Endodermal cell (in vitro differentiated cells): ENCODE data around the gene ATP2B2. TPM values are rescaled to one million over a fixed set of nuclear protein-coding genes. Genes with fewer than 3 reads are reported as not detected.

Experiments used
- DNase-seq: peaks from one replicate; pipeline ENCODE4 v3.0.0-alpha.2; 2017
- H3K27ac ChIP-seq: 2 replicates; pipeline ENCODE4 v1.5.1; 2013; ENCODE audit warnings: mild to moderate bottlenecking, low read depth, low read length, moderate library complexity
- H3K27me3 ChIP-seq: 2 replicates; pipeline ENCODE4 v1.6.1; 2013; ENCODE audit warnings: mild to moderate bottlenecking, low read length, moderate library complexity; ENCODE audit not compliant: insufficient read depth, control insufficient read depth, poor library complexity, severe bottlenecking
- H3K36me3 ChIP-seq: 2 replicates; pipeline ENCODE4 v1.7.0; 2013; ENCODE audit warnings: mild to moderate bottlenecking, low read length, moderate library complexity; ENCODE audit not compliant: control insufficient read depth, insufficient read depth
- H3K4me1 ChIP-seq: one replicate; pipeline ENCODE4 v1.7.0; 2013; ENCODE audit warnings: low read length; ENCODE audit not compliant: control insufficient read depth, insufficient read depth
- H3K4me3 ChIP-seq: 2 replicates; pipeline ENCODE4 v1.5.1; 2013; ENCODE audit warnings: mild to moderate bottlenecking, low read length, moderate library complexity
- H3K9ac ChIP-seq: 2 replicates; pipeline ENCODE4 v1.6.1; 2013; ENCODE audit warnings: mild to moderate bottlenecking, low read length, moderate library complexity; ENCODE audit not compliant: poor library complexity, severe bottlenecking; ENCODE audit errors: extremely low read depth
- H3K9me3 ChIP-seq: 2 replicates; pipeline ENCODE4 v1.6.1; 2013; ENCODE audit warnings: mild to moderate bottlenecking, low read length, moderate library complexity; ENCODE audit not compliant: control insufficient read depth
- H3K27ac Mint-ChIP-seq: 2 replicates; pipeline ENCODE4 v1.8.0; 2020; ENCODE audit warnings: mixed read lengths
- H3K27me3 Mint-ChIP-seq: 2 replicates; pipeline ENCODE4 v1.8.0; 2021; ENCODE audit warnings: mild to moderate bottlenecking, mixed read lengths; ENCODE audit not compliant: insufficient read depth
- H3K36me3 Mint-ChIP-seq: 2 replicates; pipeline ENCODE4 v1.8.0; 2020; ENCODE audit warnings: low read depth, mixed read lengths
- H3K4me1 Mint-ChIP-seq: 2 replicates; pipeline ENCODE4 v1.8.0; 2020; ENCODE audit warnings: mixed read lengths
- H3K4me3 Mint-ChIP-seq: 2 replicates; pipeline ENCODE4 v1.8.0; 2020; ENCODE audit warnings: mild to moderate bottlenecking, moderate library complexity, mixed read lengths
- H3K9me3 Mint-ChIP-seq: 2 replicates; pipeline ENCODE4 v1.8.0; 2020; ENCODE audit warnings: mild to moderate bottlenecking, mixed read lengths
- WGBS, 2 experiments: methylation state at CpG; one replicate each; pipeline versions ENCODE4 v1.1.5 to v1.1.7; 2013; ENCODE audit warnings: missing lambda C conversion rate in 2 of 2, mixed read lengths in 1 of 2; ENCODE audit not compliant: insufficient coverage in 1 of 2, insufficient read length in 1 of 2; 5-methylcytosine and 5-hydroxymethylcytosine counted together
- total RNA-seq, 2 donors: library from RNA; stranded (reverse); fragmentation: NEBNext Ultra II Directional in 1 of 2; extraction: Animal tissue kit (Norgen Biotek cat#: 25700) in 1 of 2; gene quantifications; 2 replicates in 1 of 2; 3 replicates in 1 of 2; pipeline ENCODE4 v1.2.1, GENCODE V29; 2021
- TF ChIP-seq, protein P1 (sequence below): fragments of 200-600 bp; sonication (generic); conservative IDR thresholded peaks from 2 replicates; pipeline ENCODE4 v1.5.0; 2021; ENCODE audit warnings: antibody characterized with exemption, mild to moderate bottlenecking

Gene ATP2B2
- total RNA-seq, 2 donors from 2014 or later = 0.09 TPM; not detected in 1

DNA sequence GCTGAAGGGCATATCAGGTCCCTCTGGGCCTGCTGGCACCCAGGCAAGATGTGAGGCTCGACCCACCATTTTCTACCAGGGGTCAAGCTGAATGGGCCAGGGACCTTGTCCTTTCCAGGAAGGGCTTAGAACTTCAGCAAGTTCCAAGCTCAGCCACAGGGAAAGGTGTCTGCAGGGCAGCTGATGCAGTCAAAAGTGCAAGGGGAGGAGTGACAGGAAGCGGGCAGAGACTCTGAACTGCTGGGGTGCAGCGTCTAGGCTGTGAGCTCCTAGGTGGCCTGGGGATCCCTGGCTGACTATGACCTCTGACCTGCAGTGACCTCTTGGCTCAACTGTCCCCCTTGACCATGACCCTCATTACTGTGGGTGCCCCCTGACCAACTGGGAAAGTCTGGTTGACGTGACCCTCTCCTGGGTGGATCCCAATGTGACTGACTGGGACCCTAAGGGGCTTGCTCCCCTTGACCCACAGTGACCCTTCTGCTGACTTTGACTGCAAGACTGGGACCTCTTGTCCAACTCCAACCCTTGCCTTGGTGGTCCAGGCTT, 170.1 kb downstream of the ATP2B2 start:
- DNase-seq = no peak
- peaks cover 8% of the 10 kb centered on the region for H3K4me1 ChIP-seq
- no peak overlapping the region for H3K9ac ChIP-seq
- TF ChIP-seq, protein P1, sequence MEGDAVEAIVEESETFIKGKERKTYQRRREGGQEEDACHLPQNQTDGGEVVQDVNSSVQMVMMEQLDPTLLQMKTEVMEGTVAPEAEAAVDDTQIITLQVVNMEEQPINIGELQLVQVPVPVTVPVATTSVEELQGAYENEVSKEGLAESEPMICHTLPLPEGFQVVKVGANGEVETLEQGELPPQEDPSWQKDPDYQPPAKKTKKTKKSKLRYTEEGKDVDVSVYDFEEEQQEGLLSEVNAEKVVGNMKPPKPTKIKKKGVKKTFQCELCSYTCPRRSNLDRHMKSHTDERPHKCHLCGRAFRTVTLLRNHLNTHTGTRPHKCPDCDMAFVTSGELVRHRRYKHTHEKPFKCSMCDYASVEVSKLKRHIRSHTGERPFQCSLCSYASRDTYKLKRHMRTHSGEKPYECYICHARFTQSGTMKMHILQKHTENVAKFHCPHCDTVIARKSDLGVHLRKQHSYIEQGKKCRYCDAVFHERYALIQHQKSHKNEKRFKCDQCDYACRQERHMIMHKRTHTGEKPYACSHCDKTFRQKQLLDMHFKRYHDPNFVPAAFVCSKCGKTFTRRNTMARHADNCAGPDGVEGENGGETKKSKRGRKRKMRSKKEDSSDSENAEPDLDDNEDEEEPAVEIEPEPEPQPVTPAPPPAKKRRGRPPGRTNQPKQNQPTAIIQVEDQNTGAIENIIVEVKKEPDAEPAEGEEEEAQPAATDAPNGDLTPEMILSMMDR = no peak
- H3K27me3 Mint-ChIP-seq = peaks cover 12% of the 10 kb centered on the region
- no peaks in the 10 kb centered on the region for H3K36me3 ChIP-seq
- H3K4me3 ChIP-seq = no peak overlapping the region
- no peak overlapping the region for H3K4me3 Mint-ChIP-seq
- H3K27ac Mint-ChIP-seq = no peak overlapping the region
- no peaks in the 10 kb centered on the region for H3K9me3 ChIP-seq
- H3K27me3 ChIP-seq = no peaks in the 10 kb centered on the region
- H3K4me1 Mint-ChIP-seq = peaks cover 14% of the 10 kb centered on the region
- 85 to 96% methylated on average over 4 of the region's 4 CpGs for WGBS, 2 experiments
- H3K9me3 Mint-ChIP-seq = no peaks in the 10 kb centered on the region
- H3K27ac ChIP-seq = no peak overlapping the region
- H3K36me3 Mint-ChIP-seq = no peaks in the 10 kb centered on the region

DNA sequence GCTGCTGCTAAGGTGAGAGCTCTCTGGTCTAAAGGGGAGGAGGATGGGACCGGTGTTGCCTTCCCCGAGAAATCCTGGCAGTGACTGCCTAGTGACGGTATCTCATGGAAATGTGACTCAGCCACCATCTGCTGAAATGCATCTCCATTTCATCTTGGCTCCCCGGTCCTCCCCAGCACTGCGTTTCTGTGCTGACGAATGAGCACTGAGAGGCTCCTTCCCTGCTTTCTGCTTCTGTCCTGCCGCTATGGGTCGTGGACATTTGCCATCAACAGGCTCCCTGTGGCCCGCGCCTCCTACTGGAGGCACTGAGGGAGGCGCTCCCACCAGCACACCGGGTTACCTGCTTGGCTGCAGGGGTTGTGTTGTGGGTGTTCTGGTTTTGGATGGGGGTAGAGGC, 170.9 kb downstream of the ATP2B2 start:
- Histone ChIP-seq H3K27ac (no peak overlapping the region), H3K9me3 (no peaks in the 10 kb centered on the region), H3K4me3 (no peak overlapping the region), H3K4me1 (peaks cover 8% of the 10 kb centered on the region), H3K36me3 (no peaks in the 10 kb centered on the region), H3K27me3 (peaks cover 3% of the 10 kb centered on the region), H3K9ac (no peak overlapping the region)
- Mint-ChIP-seq H3K9me3 (no peaks in the 10 kb centered on the region), H3K27me3 (peaks cover 19% of the 10 kb centered on the region), H3K27ac (no peak overlapping the region), H3K36me3 (no peaks in the 10 kb centered on the region), H3K4me3 (no peak overlapping the region), H3K4me1 (peaks cover 14% of the 10 kb centered on the region)
- DNase-seq = peak; percentile 82
- WGBS, 2 experiments = 77 to 81% methylated on average over 8 to 12 of the region's 12 CpGs
- TF ChIP-seq, protein P1 = peak; percentile 81

DNA sequence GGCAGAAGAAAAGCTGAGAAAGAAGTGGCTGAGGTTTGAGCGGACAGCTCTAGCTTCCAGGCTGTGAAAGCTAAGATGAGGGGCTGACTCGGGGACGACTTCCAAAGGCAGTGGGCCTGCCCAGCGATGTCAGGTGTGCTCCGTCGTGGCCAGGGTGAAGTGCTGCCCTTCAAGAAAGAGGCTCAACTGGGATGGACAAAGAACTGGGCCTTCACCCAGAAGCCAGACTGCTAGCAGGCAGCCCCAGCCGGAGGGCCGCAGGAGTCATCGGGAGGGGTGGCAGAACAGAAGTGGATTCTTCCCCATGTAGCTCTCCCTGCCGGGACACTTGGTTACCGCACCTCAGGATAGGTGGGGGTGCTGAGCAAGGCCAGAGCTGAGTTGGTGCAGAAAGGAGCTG, 171.3 kb downstream of the ATP2B2 start:
- H3K27me3 ChIP-seq = peaks cover 7% of the 10 kb centered on the region
- no peak overlapping the region for H3K27ac ChIP-seq
- Mint-ChIP-seq H3K9me3 (no peaks in the 10 kb centered on the region), H3K4me1 (peaks cover 10% of the 10 kb centered on the region), H3K27ac (no peak overlapping the region), H3K27me3 (peaks cover 23% of the 10 kb centered on the region), H3K4me3 (no peak overlapping the region), H3K36me3 (no peaks in the 10 kb centered on the region)
- no peak overlapping the region for H3K4me3 ChIP-seq
- 88 to 96% methylated on average over 4 to 11 of the region's 11 CpGs for WGBS, 2 experiments
- no peak overlapping the region for H3K9ac ChIP-seq
- TF ChIP-seq, protein P1 = no peak
- H3K9me3 ChIP-seq = no peaks in the 10 kb centered on the region
- H3K4me1 ChIP-seq = peaks cover 6% of the 10 kb centered on the region
- no peaks in the 10 kb centered on the region for H3K36me3 ChIP-seq
- no peak for DNase-seq
